Left cardiac atrium (tissue), 4 donors: ENCODE data around the gene HYDIN. TPM values are rescaled to one million over a fixed set of nuclear protein-coding genes. Genes with fewer than 3 reads are reported as not detected.
A peak's percentile ranks its signal among the peaks of the same experiment; 100 is the strongest.

Experiments
- ATAC-seq, 2 donors: fragments of 200-7000 bp; cut with Tn5 transposase; one replicate each; pipeline ENCODE4 v1.9.1; 2020; ENCODE audit warnings: mild to moderate bottlenecking in 2 of 2, moderate library complexity in 2 of 2
- DNase-seq: peaks from one replicate; pipeline ENCODE4 v3.0.0-alpha.2; 2020
- intact Hi-C, 2 donors: fragments of 100-400 bp; cut with DNase I; formaldehyde crosslinking; loops; one replicate each; pipeline versions ENCODE4 v1.14.1 to v1.15.1; 2022 to 2023
- total RNA-seq, 2 donors: library from RNA; stranded (reverse); fragmentation: NEBNext Ultra II Directional; extraction: Animal tissue kit (Norgen Biotek cat#: 25700); gene quantifications; one replicate each; pipeline ENCODE4 v1.2.1, GENCODE V29; 2021
- donor health status: DM: no; HTN: yes; CAD: no.
- donor health status: DM: no; HTN: yes; CAD: no; lungs with severe emphysema.
- donor health status: DM: yes; HTN: yes; CAD: no.
- donor health status: Dilated cardiomyopathy.

HYDIN gene
- total RNA-seq, 2 donors from 2014 or later, result 0.38 to 0.65 TPM

DNA sequence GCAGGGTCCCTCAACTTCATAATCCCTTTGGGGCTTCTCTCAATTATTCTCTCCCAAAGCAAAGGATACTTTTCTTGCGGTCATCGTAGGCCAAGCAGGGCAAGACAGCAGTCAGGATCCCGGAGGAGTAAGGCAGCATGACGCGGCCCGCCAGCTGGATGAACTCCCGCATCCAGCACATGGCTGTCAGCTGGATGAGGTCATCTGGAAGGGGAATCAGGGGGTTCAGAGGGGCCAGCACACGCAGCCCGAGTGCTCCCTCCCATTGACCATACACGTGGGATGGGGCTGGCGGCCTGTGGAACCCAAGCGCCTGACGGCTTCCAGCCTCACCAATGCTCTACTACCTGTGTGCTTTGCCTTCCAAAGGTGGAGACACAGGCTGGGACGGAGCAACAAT, 448.7 kb downstream of the HYDIN start:
- ATAC-seq, result peak; percentile 20 to 35
- peak; percentile 55 for DNase-seq
- intact Hi-C loops, result no loop called here

DNA sequence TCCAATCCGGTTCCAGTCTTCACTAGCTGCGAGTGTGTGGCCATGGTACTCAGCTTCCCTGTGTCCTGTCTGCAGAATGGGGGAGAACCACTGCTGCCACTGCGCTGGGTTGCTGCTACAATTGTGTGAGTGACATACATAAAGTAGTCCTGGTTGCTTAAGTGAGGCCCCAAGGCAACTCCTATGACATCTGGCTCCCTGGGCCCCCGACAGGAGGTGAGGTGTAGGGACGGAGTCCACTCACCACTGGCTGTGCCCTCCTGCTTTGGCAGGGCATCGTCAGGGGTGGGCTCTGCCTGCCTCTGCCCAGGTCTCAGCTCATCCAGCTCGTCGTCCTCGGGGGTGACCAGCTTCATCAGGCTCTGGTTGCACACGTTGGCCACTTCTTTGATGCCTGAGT, 450.0 kb downstream of the HYDIN start:
- intact Hi-C loops, result no loop called here
- ATAC-seq (no peak), DNase-seq (no peak)

DNA sequence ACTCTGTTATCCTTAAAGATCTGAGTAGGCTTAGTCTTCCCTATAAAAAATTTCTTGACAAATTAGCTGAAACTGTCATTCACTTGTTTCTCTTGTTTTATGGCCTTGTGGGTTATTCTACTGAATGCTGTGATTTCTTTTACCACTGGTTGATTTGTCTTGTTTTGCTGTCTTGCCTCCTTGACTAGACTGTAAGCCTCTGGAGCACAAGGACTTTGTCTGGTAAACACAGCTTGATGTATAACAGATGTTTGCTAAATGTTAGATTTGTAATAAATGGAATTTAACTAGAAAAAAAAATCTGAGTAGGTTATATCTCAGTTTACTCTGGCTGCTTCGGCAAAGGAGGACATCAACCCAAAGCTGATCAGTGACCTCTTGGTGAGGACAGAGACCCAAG, 451.2 kb downstream of the HYDIN start:
- ATAC-seq (peak in 1 of 2 donors; percentile 5), DNase-seq (no peak)
- intact Hi-C loops, result no loop called here

DNA sequence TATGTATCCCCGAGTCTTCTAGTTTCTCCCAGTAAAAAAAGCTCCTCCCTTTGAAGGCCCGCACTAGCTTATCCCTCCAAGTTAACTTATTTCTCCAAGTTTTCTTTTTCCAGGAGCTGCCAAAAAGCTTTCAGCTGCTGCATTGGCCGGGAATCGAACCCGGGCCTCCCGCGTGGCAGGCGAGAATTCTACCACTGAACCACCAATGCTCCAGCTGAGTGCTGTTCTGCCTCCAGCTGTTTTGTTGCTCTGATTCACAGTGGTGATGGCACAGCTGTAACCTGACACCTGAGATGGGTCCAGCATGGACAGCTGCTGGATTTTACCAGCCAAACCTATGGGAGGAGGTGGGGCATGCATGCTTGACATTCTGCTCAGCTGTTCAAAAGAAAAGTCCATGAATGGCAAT, 451.6 kb downstream of the HYDIN start:
- intact Hi-C loops, result no loop called here
- ATAC-seq, result peak; percentile 80 to 81
- no peak for DNase-seq

DNA sequence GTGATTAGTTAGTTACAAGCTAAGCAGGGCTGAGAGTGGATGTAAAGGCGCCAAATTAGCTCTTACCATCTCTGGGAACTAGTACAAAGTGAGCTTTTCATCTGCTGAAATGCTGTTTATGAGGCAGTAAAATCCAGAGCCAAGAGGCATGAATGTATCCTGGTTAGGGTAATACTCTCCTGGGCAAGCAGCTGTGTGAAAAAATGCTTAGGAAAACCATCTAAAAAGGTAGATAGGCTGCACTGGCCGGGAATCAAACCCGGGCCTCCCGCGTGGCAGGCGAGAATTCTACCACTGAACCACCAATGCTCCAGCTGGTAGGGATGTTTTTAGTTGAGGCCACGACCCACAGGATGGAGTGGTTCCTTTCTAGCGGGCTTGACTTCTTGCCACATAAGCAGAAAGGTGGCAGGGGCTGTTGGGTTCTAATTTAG, 452.5 kb downstream of the HYDIN start:
- no peak for ATAC-seq
- intact Hi-C loops, result no loop called here

DNA sequence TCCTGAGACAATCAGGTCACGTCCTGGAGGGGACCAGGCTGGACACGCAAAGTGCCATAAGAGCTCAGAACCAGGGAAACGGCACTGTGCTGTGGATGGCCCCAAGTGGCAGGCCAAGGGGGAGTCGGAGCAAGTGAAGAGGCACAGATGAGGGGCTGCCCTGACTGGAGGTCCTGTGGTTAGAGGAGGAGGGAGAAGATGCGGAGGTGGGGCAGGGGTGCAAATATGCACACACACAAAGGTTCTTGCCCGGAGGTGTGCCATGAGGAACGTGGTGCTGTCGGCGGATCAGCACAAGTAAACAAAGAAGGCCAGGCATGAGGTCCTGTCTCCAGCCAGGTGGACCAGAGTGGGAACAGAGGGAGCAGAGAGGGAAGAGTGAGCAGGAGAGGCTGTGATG, 453.0 kb downstream of the HYDIN start:
- no peak for DNase-seq
- intact Hi-C loops, result no loop called here
- no peak for ATAC-seq

More for the DNA sequence above, 452.5 kb downstream of the HYDIN start:
- DNase-seq, result no peak

DNA sequence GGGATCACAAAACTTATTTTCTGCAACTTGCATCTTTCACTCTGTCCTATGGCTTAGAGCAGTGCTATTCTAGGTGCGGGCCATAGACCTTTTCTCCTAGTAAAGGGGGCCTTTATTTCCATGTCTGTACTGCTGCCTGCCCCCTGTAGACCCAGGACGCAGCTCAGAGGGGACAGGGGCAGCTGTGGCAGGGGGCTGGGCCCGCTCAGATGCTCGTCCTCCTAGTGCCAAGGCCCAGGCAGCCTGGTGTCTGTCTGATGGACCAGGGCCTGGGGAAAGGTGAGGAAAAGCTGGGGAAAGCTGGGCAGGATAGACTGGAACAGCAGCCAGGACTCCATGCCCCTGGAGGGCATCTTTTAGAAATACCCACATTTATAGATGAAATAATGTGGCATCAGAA, 455.1 kb downstream of the HYDIN start:
- intact Hi-C loops, result no loop called here
- ATAC-seq (no peak), DNase-seq (no peak)

DNA sequence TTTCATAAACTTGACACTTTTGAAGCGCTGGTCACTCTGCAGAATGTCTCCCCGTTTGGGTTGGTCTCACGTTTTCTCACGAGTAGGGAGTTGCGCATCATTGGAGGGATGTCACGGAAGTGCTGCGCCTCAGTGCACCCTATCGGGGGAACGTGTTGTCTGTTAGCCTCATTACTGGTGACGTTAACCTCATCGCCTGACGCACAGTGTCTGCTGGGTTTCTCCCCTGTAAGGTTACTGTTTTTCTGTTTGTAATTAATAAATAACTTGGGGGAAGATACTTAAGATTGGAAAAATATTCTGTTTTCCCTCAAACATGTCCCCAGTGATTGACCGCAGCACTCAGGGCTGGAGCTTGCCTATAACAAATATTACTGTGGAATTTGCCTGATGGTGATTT, 456.3 kb downstream of the HYDIN start:
- intact Hi-C loops, result loop anchor here (5.0 kb wide), 2 partner anchors 92 to 97 kb away; no protein-coding TSS in a partner anchor
- DNase-seq, result no peak
- no peak for ATAC-seq

DNA sequence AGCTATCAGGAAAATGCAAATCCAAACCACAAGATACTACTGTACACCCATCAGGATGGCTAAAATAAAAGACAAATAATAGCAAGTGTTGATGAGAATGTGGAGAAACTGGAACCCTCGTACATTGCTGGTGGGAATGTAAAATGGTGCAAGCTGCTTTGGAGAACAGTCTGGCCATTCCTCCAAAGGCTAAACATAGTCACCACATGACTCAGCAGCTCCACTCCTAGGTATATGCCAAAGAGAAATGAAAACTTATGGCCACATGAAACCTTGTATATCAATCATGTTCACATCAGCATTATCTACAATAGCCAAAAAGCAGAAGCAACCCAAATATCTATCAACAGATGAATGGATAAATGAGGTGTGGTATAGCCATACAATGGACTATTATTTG, 458.0 kb downstream of the HYDIN start:
- DNase-seq (no peak), ATAC-seq (no peak)
- intact Hi-C loops, result loop anchor here (5.0 kb wide), 2 partner anchors 90 to 95 kb away; no protein-coding TSS in a partner anchor

DNA sequence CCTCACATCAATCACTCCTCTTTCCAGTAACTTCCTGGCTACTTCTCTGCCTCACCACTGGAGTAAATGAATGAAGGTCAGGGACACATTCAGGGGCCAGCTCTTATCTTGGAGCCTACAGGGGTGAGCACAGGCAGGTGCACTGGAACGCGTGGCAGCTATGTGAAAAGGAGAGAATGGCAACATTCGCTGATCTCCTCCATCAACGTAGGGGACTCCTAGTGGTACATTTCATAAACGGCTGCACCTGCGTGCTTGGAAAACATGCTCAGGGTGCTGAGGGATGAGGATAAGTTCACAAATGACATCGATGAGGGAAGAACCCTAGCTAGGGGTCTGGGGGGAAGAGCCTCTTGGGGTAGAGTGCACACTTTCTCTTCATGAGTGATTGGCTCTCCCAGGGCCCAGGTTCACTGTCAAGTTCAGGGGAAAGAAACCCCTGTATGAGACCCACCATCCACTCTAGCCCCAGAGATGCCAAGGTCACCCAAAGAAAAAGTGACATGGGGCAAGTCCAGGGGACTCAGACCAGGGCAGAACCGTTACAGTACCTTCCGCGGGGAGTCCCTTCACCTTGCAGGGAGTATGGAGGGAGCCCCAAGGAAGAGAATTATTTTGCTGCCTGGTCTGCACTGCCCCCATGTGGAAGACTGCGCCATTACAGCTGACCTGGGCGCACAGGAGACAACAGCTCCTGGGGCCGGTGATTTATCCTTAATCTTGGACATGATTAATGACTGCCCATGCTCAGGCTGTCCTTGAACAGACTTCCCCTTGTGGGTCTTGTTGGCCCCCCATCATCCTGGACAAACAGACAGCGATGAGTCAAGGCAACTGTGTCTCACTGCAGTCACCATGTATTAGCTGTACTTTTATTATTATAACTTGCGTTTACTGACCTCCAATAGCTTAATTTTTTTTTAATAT, 459.6 kb downstream of the HYDIN start:
- DNase-seq (no peak), ATAC-seq (peak; percentile 71 to 75)
- intact Hi-C loops, result loop anchor here (5.0 kb wide), 2 partner anchors 89 to 94 kb away; no protein-coding TSS in a partner anchor

DNA sequence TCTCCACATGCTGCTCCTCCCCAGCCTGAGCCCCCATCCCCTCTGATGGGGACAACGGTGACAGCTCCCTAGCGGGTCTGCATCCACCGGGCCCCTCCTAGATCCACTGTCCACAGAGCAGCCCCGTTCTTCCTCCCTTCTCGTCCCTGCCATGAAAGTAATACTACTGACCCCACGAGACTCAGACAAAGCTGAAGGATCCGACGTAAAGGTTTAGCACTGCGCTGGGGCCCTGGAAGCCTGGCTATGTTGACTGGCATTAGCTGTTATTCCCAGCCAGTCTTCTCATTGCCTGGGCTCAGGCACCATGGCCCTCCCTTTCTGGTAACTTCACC, 460.3 kb downstream of the HYDIN start:
- DNase-seq (no peak), ATAC-seq (no peak)
- intact Hi-C loops, result loop anchor here (5.0 kb wide), 2 partner anchors 88 to 93 kb away; no protein-coding TSS in a partner anchor

DNA sequence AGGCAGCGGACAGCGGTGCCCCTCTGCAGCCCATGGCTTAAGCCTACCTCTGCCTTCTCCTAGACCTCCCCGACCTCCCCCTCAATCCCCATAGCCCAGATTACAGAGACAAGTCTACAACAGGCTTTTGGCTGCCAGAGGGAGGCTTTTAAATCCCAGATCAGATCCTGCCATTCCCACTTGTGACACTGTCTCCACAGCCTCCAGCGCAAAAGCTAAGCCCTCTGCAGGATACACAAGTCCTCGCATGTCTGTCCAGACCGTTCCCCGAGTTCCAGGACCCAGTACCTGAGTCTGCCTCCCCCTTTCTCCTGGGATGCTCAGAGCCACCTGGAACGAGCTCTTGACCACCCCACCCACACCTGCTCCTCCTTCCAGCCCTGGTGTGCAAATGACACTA, 460.8 kb downstream of the HYDIN start:
- no peak for ATAC-seq
- no peak for DNase-seq
- intact Hi-C loops, result loop anchor here (5.0 kb wide), 2 partner anchors 87 to 92 kb away; no protein-coding TSS in a partner anchor

DNA sequence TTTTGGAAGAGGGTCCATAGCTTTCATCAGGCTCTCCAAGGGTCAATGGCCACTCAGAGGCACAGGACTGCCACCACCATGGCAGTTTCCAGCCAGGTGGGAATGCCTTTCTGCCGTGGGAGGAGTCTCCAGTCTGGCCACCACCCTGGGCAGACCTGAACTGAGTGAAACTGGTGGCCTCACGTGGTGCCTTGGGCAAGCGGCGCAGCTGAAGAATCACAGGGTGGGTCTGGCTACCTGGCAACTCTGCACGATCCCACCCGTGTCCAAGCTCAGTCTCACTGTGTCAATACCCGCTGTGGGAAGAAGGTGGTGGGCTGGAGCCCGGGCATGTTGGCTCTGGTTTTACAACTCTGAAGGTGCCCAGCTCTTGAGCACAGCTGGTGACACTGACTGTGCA, 461.4 kb downstream of the HYDIN start:
- DNase-seq (no peak), ATAC-seq (no peak)
- intact Hi-C loops, result no loop called here

DNA sequence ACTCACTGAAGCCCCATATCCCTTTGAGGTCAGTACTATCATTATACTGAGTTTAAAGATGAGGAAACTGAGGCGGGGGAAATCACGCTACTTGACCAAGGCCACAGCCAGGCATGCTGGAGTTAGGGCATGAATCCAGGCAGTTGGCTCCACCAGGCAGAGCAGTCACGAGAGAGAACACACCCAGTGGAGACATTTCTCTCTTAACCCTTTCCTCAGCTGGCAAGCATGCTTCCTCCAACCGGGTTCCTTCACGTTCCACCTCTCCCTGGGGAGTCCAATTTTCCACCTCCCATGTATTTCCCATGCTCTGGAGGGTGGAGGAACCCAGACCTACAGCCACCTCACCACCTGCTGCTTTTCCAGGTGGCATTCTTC, 462.3 kb downstream of the HYDIN start:
- peak in 1 of 2 donors; percentile 33 for ATAC-seq
- intact Hi-C loops, result no loop called here
- DNase-seq, result no peak

DNA sequence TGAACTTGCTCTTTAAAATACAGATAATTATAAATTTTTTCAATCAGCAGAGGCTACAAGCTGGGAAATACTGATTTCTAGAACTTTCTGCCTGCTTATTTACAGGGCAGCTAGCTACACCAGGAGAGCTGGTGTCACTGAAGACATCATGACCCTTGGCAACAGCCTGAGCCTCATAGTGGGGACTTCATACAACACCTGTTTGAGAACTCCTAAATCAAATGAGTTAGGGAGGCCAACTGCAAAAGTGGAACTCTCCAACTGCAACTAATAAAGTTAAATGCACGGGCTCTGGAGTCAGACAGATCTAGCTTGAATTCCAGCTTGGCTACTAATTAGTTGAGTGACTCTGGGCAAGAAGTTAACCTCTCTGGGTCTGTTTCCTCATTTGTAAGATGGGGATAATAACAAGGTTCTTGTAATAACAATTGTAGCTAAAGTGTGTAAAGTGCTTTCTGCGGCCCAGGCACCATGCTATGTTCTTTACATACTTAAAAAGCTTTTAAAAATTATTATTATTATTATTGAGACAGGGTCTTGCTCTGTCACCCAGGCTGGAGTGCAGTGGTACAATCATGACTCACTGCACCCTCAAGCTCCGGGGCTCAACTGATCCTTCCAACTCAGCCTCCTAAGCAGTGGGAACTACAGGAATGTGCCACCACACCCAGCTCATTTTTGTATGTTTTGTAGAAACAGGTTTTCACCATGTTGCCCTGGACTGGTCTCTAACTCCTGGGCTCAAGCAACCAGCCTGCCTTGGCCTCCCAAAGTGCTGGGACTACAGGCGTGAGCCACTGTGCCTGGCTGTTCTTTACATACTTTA, 462.9 kb downstream of the HYDIN start:
- DNase-seq, result no peak
- ATAC-seq, result no peak
- intact Hi-C loops, result no loop called here

DNA sequence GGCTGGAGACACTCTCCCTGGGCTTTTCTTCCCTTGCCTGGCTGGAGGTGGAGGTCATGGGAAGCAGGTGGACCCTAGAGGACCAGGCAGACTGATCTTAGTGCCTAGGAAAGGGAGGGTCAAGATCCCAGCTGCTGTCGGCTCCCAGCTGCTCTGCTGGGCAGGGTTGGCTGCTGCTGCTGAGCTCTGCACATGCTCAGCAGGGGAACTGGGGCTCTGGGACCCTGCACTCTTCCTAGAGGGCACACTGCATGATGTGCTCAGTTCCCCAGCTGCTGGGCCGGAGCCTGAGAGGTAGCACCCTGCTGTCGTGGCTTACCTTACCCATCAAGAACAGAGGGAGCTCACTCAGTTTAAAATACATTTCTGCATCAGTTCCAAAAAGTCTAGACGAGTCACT, 463.9 kb downstream of the HYDIN start:
- DNase-seq (no peak), ATAC-seq (no peak)
- intact Hi-C loops, result no loop called here

DNA sequence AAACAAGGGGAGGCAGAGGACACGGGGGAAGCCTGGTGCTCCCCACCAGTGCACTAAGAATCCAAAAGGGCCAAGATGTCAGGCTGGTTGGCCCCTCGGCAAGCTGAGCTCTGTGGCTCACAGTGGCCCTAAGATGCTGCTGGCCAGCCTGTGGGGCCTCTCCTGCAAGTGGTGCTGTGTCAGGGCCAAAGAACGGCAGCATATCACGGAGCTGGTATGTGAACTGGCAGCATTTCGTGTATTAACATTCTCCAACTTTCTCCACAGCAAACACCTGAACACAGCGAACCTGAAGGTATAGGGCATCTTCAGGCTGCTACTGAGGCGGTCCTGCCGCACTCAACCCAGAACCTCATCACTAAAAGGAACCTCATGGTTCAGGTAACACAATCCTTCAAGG, 464.3 kb downstream of the HYDIN start:
- intact Hi-C loops, result no loop called here
- DNase-seq, result no peak
- ATAC-seq, result no peak

DNA sequence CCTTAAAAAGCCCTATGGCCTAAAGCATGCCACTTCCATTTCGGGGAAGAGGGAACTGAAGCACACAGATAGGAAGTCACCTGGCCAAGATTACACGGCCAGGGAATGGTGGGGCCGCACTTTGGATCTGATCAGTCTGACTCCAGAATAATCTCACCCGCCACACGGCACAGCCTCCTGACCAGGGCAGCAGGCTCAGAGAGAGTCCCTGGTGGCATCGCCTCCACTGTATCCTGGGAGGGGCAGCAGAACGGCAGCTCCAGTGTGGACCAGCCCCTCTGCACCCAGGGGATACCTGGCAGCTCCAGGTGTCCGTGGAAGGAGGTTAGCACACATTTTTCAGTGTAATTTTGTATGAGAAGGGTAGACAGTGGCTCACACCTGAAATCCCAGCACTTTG, 465.0 kb downstream of the HYDIN start:
- ATAC-seq (no peak), DNase-seq (no peak)
- intact Hi-C loops, result no loop called here

DNA sequence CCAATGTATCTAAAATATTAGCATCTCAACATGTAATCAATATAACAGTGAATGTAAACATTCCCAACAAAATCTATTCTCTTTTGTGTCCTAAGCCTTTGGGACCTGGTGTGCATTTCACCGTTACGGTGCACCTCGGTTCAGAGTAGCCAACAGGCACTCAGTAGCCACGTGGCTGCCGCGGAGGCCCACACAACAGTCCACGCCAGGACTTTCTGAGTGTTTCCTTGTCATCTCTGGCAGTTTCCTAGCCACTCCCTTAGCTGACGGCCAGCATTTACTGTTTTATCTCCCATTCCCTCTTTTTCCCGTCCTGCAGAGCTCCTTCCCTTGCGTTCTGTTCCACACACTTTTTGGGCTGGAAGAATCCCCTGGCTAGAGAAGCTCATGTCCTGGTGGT, 465.9 kb downstream of the HYDIN start:
- no peak for DNase-seq

DNA sequence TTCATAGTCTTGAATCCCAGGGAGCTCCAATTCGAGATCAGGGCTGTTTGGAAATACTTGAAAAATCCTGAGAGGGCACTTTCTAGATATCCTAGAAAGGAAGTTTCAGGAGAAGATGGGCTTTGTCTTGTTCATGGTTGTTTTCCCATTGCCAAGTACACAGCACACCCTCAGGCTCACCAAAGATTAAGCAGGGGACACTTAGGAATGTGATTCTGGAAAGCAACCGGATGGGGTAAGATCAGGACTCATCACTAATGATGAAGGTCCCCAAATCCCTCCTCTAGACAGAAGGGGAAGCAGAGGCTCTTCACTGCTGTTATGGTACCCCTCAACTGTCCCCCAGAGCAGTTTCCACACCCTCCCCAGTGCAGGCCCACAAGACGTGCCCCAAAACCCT, 470.3 kb downstream of the HYDIN start:
- DNase-seq (no peak), ATAC-seq (no peak)
- intact Hi-C loops, result no loop called here

More for the DNA sequence above, 465.9 kb downstream of the HYDIN start:
- intact Hi-C loops, result no loop called here
- ATAC-seq, result no peak
